ENCODE measurements around the gene TXNRD2.

The TXNRD2 gene

GRCh38 chr22:19876314-19876940, 65.2 kb downstream of the TXNRD2 start:
- H3K4me3 ChIP-seq (ENCODE audit: low read depth, low read length) = no peak overlapping the region
- no peak for DNase-seq (ENCODE audit: low read depth)
- no peak for TF ChIP-seq CTCF (IDR thresholded peaks at IDR 0.05; ENCODE audit: low read depth, low read length, missing control alignments)

- H3K4me3 ChIP-seq (ENCODE audit: low read depth, low read length) = no peak overlapping the region
- no peak for DNase-seq (ENCODE audit: low read depth)
- TF ChIP-seq CTCF (IDR thresholded peaks at IDR 0.05; ENCODE audit: low read depth, low read length, missing control alignments) = no peak
Observed at GRCh38 chr22:19875531-19876313, 65.9 kb downstream of the TXNRD2 start.

- TF ChIP-seq CTCF (IDR thresholded peaks at IDR 0.05; ENCODE audit: low read depth, low read length, missing control alignments) = no peak
- DNase-seq (ENCODE audit: low read depth) = no peak
- H3K4me3 ChIP-seq (ENCODE audit: low read depth, low read length) = no peak overlapping the region
Observed at GRCh38 chr22:19875061-19875530, 66.5 kb downstream of the TXNRD2 start.

- TF ChIP-seq CTCF (IDR thresholded peaks at IDR 0.05; ENCODE audit: low read depth, low read length, missing control alignments) = no peak
- DNase-seq (ENCODE audit: low read depth) = no peak
- H3K4me3 ChIP-seq (ENCODE audit: low read depth, low read length) = no peak overlapping the region
Observed at GRCh38 chr22:19874307-19875060, 67.1 kb downstream of the TXNRD2 start.

- no peak for TF ChIP-seq CTCF (IDR thresholded peaks at IDR 0.05; ENCODE audit: low read depth, low read length, missing control alignments)
- no peak for DNase-seq (ENCODE audit: low read depth)
- no peak overlapping the region for H3K4me3 ChIP-seq (ENCODE audit: low read depth, low read length)
Observed at GRCh38 chr22:19873960-19874306, 67.7 kb downstream of the TXNRD2 start.

GRCh38 chr22:19873138-19873959, 68.3 kb downstream of the TXNRD2 start:
- no peak for TF ChIP-seq CTCF (IDR thresholded peaks at IDR 0.05; ENCODE audit: low read depth, low read length, missing control alignments)
- DNase-seq (ENCODE audit: low read depth) = no peak
- H3K4me3 ChIP-seq (ENCODE audit: low read depth, low read length) = no peak overlapping the region
